GM15510 (cell line): ENCODE data around the gene DGKQ.

Experiments used
- POLR2A ChIP-seq: IDR thresholded peaks from 3 replicates; pipeline ENCODE4 v1.6.1; 2011; ENCODE audit warnings: borderline replicate concordance; ENCODE audit not compliant: insufficient read length; ENCODE audit errors: extremely low read depth

The DGKQ gene

DNA sequence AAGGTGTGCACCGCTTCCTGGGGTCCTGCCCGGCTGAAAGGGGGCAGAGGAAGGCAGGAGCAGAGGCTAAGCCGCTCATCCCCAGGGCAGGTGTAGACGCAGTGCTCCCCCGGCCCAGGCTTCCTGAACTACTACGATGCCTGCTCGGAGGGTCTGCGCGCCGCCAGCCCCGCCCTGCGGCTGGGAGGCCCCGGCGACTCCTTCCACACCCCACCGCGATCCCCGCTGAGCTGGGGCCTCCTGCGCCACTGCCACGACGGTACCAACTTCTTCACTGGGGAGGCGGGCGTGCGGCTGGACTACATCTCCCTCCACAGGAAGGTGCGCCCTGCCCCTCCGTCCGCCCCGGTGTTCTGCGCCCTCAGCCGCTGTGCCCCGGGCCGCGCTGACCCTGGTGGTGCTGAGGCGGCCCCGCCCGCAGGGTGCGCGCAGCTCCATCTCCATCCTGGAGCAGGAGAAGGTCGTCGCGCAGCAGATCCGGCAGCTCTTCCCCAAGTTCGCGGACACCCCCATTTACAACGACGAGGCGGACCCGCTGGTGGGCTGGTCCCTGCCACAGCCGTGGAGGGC lies 28.3 kb upstream of the DGKQ start:
- no peak for TF ChIP-seq POLR2A

DNA sequence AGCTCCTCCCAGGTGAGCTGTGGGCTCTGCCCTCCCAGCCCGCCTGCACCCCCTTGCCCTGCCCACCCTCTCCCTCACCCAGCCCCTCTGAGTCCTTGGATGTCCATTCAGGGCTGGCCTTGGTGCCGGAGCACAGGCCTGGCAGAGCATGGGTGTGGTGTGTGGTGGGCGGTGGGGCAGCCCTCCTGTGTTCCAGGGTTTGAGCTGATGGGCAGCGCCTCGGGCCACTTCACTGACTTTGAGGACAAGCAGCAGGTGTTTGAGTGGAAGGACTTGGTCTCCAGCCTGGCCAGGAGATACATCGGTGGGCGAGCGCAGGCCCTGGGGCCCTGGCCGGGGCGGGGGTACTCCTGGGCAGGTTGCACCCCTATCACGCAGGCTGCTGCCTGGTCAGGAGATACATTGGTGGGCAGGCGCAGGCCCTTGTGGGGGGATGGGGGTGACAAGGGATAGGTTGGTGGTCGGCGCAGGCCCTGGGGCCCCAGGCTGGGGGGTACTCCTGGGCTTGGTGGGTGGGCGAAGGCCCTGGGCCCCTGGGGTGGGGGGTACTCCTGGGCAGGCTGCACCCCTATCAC lies 27.4 kb upstream of the DGKQ start:
- no peak for TF ChIP-seq POLR2A

DNA sequence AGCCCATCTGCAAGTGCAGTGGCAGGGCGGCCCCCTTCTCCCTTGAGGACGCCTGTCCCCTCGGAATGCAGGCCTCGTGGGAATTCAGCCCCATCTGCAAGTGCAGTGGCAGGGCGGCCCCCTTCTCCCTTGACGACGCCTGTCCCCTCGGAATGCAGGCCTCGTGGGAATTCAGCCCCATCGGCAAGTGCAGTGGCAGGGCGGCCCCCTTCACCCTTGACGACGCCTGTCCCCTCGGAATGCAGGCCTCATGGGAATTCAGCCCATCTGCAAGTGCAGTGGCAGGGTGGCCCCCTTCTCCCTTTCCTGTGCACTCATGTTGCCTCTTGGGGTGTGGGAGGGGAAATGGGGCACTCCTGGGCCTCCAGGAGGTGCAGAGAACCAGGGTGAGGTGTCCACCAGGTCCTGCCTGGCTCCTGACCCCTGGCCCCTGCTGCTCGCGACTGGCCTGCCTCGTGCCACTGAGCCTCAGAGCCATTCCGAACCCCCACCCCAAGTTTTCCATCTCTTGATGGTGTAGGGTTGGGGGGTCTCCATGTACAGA lies 26.6 kb upstream of the DGKQ start:
- TF ChIP-seq POLR2A = no peak

DNA sequence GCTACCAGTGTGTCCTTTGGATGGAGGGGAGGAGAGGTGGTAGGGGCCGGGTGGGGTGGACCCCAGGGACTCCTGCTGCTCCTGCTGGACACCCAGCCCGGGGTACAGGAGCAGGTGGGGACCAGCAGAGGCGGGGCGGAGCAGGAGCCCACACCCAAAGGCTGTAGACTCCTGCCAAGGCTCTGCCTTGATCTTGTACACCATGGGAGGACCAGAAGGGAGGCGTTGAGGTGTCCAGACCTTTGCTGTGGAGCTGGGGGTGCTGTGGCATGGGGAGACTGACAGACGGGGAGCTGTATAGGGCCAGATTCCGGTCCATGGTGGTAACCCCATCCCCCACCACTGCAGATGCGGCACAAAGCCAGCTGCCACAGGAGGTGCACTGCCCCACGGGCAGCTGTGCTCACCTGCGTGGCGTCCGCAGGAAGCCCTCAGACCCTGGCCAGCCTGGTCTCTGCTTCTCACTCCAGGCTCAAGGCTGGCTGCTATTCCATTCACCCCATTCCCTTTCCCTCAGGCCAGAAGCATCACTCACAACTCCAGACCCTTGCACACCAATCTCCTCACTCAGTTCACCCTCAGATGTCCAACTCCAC lies 24.8 kb upstream of the DGKQ start:
- TF ChIP-seq POLR2A = no peak

DNA sequence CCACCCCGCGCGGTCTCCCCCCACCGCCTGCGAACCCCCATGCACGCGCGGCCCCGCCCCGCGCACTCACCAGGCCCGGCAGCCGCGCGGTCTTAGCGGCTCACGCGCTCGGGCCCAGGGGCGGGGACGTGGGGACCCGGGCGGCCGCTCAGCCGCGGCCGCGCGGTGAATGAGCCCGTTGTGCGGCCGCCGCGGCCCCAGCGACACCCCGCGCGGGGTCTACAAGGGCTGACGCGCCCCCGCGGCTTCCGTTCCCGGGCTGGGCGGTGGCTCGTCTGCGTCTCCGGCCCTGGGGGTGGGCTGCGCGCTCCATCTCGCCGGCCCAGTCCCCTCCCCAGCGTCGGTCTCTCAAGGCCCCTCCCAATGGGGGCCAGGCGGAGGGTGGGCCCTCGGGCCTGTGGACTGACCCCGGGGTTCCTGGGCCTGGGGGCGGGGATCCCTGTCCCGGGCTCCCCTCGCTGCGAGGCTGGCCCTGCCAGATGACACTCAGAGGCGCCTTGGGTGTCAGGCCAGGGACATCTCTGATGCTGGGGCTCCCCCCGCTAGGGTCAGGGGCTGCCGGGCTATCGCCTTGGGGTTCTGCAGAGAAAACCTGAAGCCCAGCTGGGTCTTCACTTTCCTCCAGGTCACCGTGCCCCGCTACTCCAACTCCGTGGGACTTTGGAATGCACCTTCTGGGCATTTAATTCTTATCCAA lies 24.2 kb upstream of the DGKQ start:
- TF ChIP-seq POLR2A = no peak

DNA sequence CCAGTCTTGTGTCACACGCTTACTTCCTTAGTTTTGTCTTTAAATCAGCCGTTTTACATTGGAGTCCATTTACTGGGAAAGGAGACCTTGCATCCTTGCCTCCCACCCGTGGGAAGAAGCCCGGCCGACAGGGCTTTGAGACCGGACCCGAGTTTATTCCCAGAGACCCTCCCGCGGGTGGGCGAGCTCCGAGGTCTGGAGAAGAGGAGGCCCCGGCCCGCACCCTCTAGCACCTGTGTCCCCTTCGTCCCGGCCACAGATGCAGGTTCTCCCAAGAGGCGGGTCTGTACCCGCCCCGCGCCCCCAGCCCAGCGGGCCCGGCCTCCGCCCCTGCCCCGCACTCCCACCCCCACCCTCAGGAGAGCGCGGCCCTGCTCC lies 23.6 kb upstream of the DGKQ start:
- no peak for TF ChIP-seq POLR2A

DNA sequence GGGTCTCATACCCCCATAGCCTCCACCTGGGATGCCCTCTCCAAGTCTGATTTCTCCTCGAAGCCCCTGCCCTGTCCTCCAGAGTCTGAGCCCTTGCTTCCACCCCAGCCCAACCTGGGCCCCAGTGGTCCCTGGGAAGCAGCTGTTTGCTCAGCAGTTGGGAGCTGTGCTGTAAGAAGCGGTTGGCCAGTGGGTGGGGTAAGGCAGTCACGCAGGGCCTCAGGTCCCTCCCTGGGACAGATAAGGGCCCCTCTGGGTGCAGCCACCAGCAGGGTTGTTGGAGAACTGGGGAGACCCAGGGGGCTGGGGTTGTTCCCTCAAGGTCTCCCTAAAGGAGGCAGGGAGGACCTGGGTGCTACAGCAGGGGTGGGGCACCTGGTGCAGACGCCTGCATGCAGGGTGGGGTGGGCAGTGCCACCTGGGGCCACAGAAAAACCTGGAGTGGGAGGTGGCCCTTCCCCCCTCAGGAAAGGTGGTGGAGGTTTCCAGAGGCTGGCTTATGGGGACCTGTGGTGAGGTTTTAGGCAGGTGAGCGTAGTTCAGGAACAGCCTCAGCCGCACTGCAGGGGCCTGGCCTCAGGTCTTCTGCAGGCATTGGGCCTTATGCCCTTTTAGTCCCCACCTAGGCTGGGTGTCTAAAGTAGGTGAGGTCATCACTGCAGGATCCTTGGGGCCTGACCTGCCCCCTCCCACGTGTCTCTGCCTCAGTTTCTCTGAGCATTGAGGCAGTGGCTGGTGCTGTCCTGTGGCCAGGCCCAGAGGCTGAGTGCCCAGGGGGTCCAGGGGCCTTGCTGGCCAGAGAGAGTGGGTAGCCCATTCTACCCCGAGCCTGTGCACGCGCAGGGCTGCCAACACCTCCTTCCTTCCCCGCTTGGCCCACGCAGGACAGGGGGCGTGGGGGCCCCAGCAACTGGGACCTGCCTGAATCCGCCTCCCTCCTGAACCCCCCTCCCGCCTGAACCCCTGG lies 22.9 kb upstream of the DGKQ start:
- TF ChIP-seq POLR2A = no peak

DNA sequence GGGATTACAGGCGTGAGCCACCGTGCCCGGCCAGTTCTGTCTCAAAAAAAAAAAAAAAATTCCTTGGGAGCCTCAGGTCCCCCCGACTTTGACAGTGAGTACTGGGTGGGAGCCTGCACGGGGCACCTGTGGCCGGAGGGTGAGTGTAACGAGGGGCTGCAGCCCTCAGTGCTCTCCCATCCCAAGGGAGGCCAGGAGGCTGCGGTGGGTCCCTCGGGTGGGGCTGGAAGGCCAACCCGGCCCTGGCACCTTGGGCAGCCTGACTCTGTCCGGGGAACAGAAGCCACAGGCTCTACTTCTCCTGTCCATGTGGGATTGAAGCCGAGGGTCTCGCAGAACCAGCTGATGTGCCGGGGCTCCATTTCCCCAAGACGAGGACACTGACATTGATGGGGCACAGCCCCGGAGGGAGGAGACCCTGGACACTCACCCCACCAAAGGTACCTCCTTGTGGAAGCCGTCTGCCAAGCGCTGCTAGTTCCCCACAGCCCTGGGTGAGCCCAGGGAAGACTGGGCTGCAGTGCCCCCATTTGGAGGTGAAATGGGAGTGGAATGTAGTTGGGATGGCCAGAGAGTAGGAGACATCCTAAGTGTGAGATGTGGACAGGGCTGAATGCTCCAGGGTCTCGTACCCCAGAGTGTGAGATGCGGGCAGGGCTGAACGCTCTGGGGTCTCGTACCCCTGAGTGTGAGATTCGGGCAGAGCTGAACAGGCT lies 22.1 kb upstream of the DGKQ start:
- TF ChIP-seq POLR2A = no peak

DNA sequence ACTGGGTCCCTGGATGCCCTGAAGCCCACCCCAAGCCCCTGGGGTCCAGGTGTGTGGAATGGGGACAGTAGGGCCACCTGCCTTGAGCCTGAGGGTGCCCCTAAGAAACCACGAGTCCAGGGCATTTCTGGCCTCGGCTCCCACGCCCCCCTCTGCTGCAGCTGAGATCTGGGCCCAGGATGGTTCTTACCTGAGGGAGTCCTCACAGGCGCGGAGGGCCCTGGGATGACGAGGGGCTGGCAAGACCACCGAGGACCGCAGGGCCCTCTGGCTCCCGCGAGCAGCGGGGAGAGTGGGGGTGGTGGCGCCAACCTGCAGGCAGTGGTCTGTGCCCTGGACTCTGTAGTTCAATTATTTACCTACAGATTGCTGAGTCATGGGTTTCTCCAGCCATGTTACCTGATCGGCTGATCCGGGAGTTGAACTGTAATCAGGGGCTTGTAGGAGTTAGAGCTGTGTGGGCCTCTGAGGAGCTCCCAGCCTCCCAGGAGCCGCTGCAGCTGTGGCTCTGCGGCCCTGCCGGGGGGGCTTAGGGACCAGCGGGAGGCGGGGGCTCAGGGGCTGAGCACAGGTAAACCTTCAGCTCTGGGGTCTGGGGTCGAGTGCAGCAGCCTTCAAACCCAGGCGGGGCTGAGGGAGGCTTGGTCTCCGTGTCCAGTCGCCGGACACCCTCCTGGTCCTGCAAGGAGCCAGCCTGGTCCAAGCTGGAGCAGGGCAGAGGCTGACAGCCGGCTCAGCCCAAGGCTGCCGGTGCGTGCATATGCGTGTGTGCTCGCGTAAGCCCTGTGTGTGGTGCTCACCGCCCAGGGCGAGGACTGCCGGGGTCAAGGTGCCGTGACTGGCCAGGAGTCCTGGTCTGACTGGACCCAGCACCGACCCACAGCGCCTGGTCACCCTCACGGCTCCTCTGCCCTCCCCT lies 20.0 kb upstream of the DGKQ start, which contains the start of gene SLC26A1:
Gene SLC26A1 (minus strand): TSS at position 294 of the 919 bp plus-strand sequence. CDS start 1,701 bp downstream, outside the sequence.
- no peak for TF ChIP-seq POLR2A

DNA sequence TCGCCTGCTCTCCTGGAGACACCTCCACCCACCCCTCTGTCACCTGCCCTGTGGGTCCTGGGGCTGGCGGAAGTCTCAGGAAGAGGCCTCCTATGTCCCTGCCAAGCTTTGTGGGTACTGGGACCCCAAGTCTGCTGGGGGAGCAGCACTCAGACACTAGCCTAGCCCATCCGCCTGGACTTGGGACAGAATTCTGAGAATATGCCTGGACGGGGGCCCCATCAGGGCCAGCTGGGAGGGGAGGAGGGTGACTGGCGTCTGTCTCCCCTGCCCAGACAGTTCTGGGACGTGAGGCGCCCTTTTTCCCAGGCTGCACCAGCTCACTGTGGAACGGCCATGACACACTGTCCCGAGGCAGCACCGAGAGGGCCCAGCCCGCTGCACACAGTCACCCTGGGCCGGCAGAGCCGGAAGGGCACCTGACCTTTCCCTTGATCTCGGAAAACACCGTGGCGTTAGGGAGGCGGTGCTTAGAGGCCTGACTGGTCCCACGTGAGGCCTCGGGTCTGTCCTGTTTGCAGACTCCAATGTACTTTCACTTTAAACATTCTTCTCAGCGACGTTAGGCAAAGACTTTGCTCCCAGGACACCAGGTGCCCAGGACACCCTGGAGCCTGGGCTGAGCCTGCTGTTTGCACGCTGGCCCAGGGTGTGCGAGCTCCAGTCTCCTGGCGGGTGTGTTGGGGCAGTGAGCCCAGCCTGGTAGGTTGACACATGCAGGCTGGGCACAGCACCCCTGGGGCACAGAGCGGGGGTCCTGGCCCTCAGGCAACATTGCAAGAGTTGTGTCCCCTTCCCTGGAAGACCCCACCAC lies 19.1 kb upstream of the DGKQ start:
- no peak for TF ChIP-seq POLR2A

DNA sequence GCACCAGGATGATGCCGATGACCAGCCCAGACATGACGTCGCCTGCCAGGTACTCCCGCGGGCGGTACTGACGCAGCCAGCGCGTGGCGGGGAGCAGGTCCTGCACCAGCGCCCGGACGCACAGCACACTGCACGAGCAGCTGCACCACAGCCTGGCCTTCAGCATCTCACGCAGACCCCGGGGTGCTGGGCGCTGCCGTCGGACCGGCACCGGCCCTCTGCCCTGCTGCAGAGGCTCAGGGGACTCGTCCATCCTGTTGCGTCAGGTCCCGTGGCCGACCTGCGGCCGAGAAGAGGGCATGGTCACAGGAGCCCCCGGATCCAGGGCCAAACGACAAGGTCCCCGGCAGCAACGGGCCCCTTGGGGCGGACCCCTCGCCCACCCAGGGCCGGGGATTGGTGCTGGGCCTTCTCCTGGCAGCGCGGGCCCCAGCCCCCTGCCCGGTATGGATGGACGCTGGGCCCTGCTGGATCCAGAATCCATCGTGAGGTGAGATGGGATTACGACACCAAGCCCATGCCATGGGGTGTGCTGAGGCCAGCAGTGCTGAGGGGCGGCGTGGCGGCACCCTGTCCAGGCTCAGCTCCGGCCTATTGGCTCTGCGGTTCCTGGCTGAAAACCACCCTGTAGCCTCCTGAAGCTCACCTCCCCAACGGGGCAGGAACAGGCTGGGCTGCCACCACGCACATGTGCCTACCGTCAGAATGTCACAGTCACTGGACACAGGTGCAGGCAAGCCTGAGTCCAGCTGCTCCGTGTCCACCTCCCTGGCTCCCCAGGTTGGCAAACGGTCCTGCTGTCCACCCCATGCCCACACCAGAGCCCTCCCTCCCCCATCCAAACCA lies 18.3 kb upstream of the DGKQ start:
- no peak for TF ChIP-seq POLR2A
